Psoas muscle (tissue), 8 donors: ENCODE measurements around the gene SPAG17. TPM values are rescaled to one million over a fixed set of nuclear protein-coding genes. Genes with fewer than 3 reads are reported as not detected.

ENCODE experiments used
- ATAC-seq, 4 donors: fragments of 200-7000 bp; cut with Tn5 transposase; one replicate each; pipeline ENCODE4 v1.9.1; 2020; ENCODE audit warnings: moderate library complexity in 3 of 4, mild to moderate bottlenecking in 2 of 4
- DNase-seq, 2 donors: peaks; one replicate each; pipeline ENCODE4 v3.0.0-alpha.2; 2020
- H3K27ac ChIP-seq: fragments of 200-600 bp; one replicate; pipeline ENCODE4 v1.8.0; 2022
- H3K27me3 ChIP-seq, 3 donors: fragments of 200-600 bp in 1 of 3; one replicate each; pipeline versions ENCODE4 v1.6.1 to v1.8.0; 2013 to 2022; ENCODE audit warnings: low read length in 2 of 3, mild to moderate bottlenecking in 2 of 3, moderate library complexity in 1 of 3; ENCODE audit not compliant: insufficient read depth in 3 of 3
- H3K36me3 ChIP-seq, 2 donors: fragments of 200-600 bp in 1 of 2; one replicate each; pipeline versions ENCODE4 v1.6.1 to v1.8.0; 2013 to 2022; ENCODE audit warnings: low read depth in 1 of 2, mild to moderate bottlenecking in 1 of 2, moderate library complexity in 1 of 2; ENCODE audit not compliant: insufficient read depth in 1 of 2
- H3K4me1 ChIP-seq: fragments of 200-600 bp; one replicate; pipeline ENCODE4 v1.8.0; 2022
- H3K4me3 ChIP-seq: fragments of 200-600 bp; one replicate; pipeline ENCODE4 v1.8.0; 2022; ENCODE audit warnings: mild to moderate bottlenecking
- H3K9me3 ChIP-seq: fragments of 200-600 bp; one replicate; pipeline ENCODE4 v1.8.0; 2022
- CTCF ChIP-seq: fragments of 200-600 bp; IDR thresholded peaks from one replicate; pipeline ENCODE4 v1.8.0; 2022; ENCODE audit warnings: antibody characterized with exemption
- WGBS, 3 donors: extraction: QIAGEN DNeasy Blood & Tissue Kit; methylation state at CpG; one replicate each; pipeline versions ENCODE4 v1.1.6 to v1.1.7; 2013; 5-methylcytosine and 5-hydroxymethylcytosine counted together
- intact Hi-C, 2 donors: fragments of 100-400 bp; cut with DNase I; formaldehyde crosslinking; loops; one replicate each; pipeline versions ENCODE4 v1.11.0 to v1.14.2; 2022
- polyA plus RNA-seq, 3 donors: library from polyadenylated mRNA; stranded (reverse); fragments of 200-250 nt; gene quantifications; one replicate each; pipeline ENCODE4 v1.2.3, GENCODE V29; 2013
- total RNA-seq, 4 donors: library from RNA; stranded (reverse); fragmentation: NEBNext Ultra II Directional in 2 of 4; extraction: Animal tissue kit (Norgen Biotek cat#: 25700) in 2 of 4; gene quantifications; one replicate each; pipeline versions ENCODE4 v1.2.1 to v1.2.4, GENCODE V29; 2021 to 2023
- donor health status: healthy with polysubstance abuse.
- donor health status: DM: no; HTN: no; CAD: no; lungs with moderate emphysema.
- donor health status: Bipolar disorder and iron deficiency.
- donor health status: healthy.
- donor health status: DM: yes; HTN: yes; CAD: no.
- donor health status: DM: no; HTN: no; CAD: no.
- donor health status: DM: no; HTN: no; CAD: no.
- donor health status: DM: yes; HTN: yes; CAD: no.

SPAG17 gene
- total and polyA plus RNA-seq, 7 donors = 0.03 to 0.46 (median 0.09) TPM; not detected in 3

DNA sequence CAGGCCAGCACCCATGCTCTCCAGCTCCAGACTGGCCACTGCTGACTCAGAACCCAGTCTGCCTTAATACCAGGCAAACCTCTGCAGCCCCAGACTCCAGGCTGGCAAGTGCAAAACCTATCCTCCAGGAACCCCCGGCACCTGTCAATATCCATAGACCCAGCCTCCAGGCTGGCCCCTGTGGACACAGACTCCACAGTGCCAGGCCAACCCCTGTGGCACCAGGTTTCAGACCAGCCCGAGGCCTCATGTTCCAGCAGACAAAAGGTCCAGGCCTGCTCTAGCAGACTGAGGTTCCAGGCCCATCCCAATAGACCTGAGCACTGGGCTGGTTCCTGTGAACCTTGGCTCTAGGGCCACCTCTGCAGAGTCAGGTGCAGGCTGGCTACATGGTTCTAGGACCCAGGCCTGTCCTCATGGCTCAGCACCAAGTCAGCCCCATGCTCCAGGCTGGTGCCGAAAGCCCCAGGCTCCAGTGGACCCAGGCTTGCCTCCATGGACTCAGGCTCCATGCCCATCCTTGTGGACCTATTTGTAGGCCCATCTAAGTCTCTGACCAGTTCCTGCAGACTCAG, 137.3 kb downstream of the SPAG17 start:
- no peak for TF ChIP-seq CTCF
- no peak for DNase-seq
- H3K4me1 ChIP-seq = no peaks in the 10 kb centered on the region
- H3K9me3 ChIP-seq = no peaks in the 10 kb centered on the region
- intact Hi-C loops = no loop called here
- no peak overlapping the region for H3K4me3 ChIP-seq
- ATAC-seq = no peak
- no peaks in the 10 kb centered on the region for H3K27me3 ChIP-seq
- WGBS, 3 donors = 90 to 98% (median 92%) methylated on average over 3 of the region's 3 CpGs
- H3K36me3 ChIP-seq = no peaks in the 10 kb centered on the region
- H3K27ac ChIP-seq = no peak overlapping the region

DNA sequence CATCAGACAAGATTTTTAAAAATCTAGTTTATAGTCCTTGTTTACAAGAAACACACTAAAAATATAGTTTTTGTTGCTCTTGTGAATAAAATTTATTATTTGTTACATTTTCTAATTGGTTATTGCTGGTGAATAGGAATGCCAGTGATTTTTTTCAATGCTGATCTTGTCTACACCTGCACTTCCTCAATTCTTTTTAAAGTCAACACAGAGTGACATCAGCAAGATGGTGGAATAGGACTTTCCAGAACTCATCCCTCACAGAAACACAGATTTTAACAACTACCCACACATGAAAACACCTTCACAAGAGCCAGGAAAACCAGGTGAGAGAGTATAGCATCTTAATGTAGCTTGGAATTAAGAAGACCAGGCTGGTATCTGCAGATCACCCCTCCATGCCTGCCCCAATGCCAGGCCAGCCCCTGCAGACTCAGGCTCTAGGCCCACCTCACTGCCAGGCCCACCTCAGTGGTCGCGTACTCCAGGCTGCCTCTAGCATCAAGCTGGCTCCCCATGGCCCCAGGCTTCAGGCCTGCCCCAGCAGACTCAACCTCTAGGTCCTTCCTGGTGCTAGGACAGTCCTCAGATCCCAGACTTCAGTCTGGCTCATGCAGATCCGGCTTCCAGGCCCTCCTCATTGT, 137.9 kb downstream of the SPAG17 start:
- Histone ChIP-seq H3K27ac (no peak overlapping the region), H3K9me3 (no peaks in the 10 kb centered on the region), H3K27me3 (no peaks in the 10 kb centered on the region), H3K4me1 (no peaks in the 10 kb centered on the region), H3K36me3 (no peaks in the 10 kb centered on the region), H3K4me3 (no peak overlapping the region)
- ATAC-seq (no peak), DNase-seq (no peak)
- TF ChIP-seq CTCF = no peak
- intact Hi-C loops = no loop called here
- 87 to 96% (median 94%) methylated on average over 3 of the region's 3 CpGs for WGBS, 3 donors

DNA sequence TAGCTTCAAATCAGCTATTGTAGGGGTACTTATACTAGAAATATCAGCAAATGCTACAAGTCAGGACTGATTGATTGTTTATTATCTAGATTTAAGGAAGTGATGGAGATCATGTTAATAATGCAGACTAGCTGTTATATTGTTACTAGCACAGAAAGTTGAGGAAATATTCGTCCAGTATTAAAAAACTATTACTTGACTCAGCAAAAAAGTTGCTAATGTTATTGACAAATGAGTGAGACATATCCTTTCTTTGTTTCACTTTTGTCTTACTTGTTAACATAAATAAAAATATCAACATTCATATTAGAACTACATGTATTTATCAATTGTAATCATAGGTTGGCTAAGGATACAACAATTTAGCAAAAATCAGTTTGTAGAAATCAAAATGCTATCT, 141.4 kb downstream of the SPAG17 start:
- intact Hi-C loops = no loop called here
- ATAC-seq (no peak), DNase-seq (no peak)
- no peak overlapping the region for H3K4me3 ChIP-seq
- no peaks in the 10 kb centered on the region for H3K27me3 ChIP-seq
- H3K36me3 ChIP-seq = no peaks in the 10 kb centered on the region
- H3K27ac ChIP-seq = no peak overlapping the region
- TF ChIP-seq CTCF = no peak
- no peaks in the 10 kb centered on the region for H3K4me1 ChIP-seq
- 63 to 80% (median 79%) methylated on average over 1 of the region's 1 CpG for WGBS, 3 donors
- H3K9me3 ChIP-seq = no peaks in the 10 kb centered on the region

- no peaks in the 10 kb centered on the region for H3K27me3 ChIP-seq
- TF ChIP-seq CTCF = no peak
- H3K27ac ChIP-seq = no peak overlapping the region
- intact Hi-C loops = no loop called here
- 60% methylated on average over 2 of the region's 2 CpGs for WGBS, 3 donors
- ATAC-seq (no peak), DNase-seq (no peak)
- H3K4me1 ChIP-seq = no peaks in the 10 kb centered on the region
- no peaks in the 10 kb centered on the region for H3K9me3 ChIP-seq
- no peak overlapping the region for H3K4me3 ChIP-seq
- H3K36me3 ChIP-seq = no peaks in the 10 kb centered on the region
These were observed 142.5 kb downstream of the SPAG17 start for GRCh38 chr1:118042501-118042900.

DNA sequence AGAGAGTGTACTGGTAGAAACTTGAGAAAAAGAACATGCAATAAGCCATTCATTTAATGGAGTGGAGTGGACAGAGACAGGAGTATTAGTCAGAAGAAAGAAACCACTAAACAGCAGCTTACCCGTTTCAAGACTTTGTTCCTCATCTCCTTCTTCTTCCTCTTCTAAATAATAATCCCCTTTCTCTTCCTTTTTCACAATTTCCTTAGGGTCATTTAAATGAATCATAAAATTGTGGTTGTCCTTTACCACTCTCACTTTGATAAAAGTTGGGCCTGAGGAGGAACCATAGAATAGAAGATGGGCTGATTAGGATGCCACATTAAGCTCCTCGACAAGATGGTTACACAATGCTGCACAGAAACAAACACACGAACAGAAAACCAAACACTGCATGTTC, 145.9 kb downstream of the SPAG17 start:
- WGBS, 3 donors = 64 to 71% (median 65%) methylated on average over 3 of the region's 3 CpGs

More for the DNA sequence above, 145.9 kb downstream of the SPAG17 start:
- Histone ChIP-seq H3K4me3 (no peak overlapping the region), H3K36me3 (no peaks in the 10 kb centered on the region), H3K27me3 (no peaks in the 10 kb centered on the region), H3K9me3 (no peaks in the 10 kb centered on the region), H3K4me1 (no peaks in the 10 kb centered on the region), H3K27ac (no peak overlapping the region)
- no peak for TF ChIP-seq CTCF
- DNase-seq (no peak), ATAC-seq (no peak)
- intact Hi-C loops = no loop called here
